Activated T-helper 1 cell treated with anti-CD3 and anti-CD28 coated beads, Interleukin-12 subunit alpha, Interleukin-12 subunit beta, Interleukin-2, Interleukin-4 antibody, amounts not matched to agents 30 ng/mL and 10 ng/mL and 1 ng/mL, durations not matched to agents 14 hours and 24 hours and 36 hours (primary cell): ENCODE results near the gene SUV39H2. TPM values are rescaled to one million over a fixed set of nuclear protein-coding genes. Genes with fewer than 3 reads are reported as not detected.
"Not testable (repeated sequence)": the region's sequence is repeated elsewhere in the genome, so short reads cannot be mapped to it uniquely, and the experiment has no call there.

Experiments used
- DNase-seq: peaks from one replicate; pipeline ENCODE4 v3.0.0; 2021; ENCODE audit warnings: low spot score
- H3K27ac Mint-ChIP-seq: one replicate; pipeline ENCODE4 v1.8.0; 2021; ENCODE audit warnings: mild to moderate bottlenecking, mixed read lengths
- H3K27me3 Mint-ChIP-seq: one replicate; pipeline ENCODE4 v1.8.0; 2022; ENCODE audit warnings: mild to moderate bottlenecking, moderate library complexity, mixed read lengths; ENCODE audit not compliant: insufficient read depth
- H3K36me3 Mint-ChIP-seq: one replicate; pipeline ENCODE4 v1.8.0; 2021; ENCODE audit warnings: low read depth, mixed read lengths
- H3K4me1 Mint-ChIP-seq: one replicate; pipeline ENCODE4 v1.8.0; 2021; ENCODE audit warnings: low read depth, mixed read lengths
- H3K4me3 Mint-ChIP-seq: one replicate; pipeline ENCODE4 v1.8.0; 2021; ENCODE audit warnings: mild to moderate bottlenecking, moderate library complexity, mixed read lengths
- H3K9me3 Mint-ChIP-seq: one replicate; pipeline ENCODE4 v1.8.0; 2021; ENCODE audit warnings: mixed read lengths
- intact Hi-C: fragments of 100-400 bp; cut with micrococcal nuclease; formaldehyde crosslinking; loops from one replicate; pipeline ENCODE4 v1.15.1; 2024
- total RNA-seq: library from RNA; stranded (reverse); gene quantifications from 2 replicates; pipeline ENCODE4 v1.2.3, GENCODE V29; 2022

The SUV39H2 gene
- total RNA-seq, 1 donor from 2014 or later = 43.3 TPM

- Mint-ChIP-seq H3K9me3 (no peaks in the 10 kb centered on the region), H3K27me3 (no peaks in the 10 kb centered on the region), H3K27ac (no peak overlapping the region), H3K36me3 (peaks cover 33% of the 10 kb centered on the region), H3K4me1 (no peaks in the 10 kb centered on the region), H3K4me3 (no peak overlapping the region)
- intact Hi-C loops = no loop called here
- no peak for DNase-seq
Measured at GRCh38 chr10:14852236-14852635, 26.4 kb upstream of the SUV39H2 start.

- Mint-ChIP-seq H3K9me3 (no peaks in the 10 kb centered on the region), H3K4me1 (no peaks in the 10 kb centered on the region), H3K4me3 (no peak overlapping the region), H3K36me3 (peaks cover 31% of the 10 kb centered on the region), H3K27me3 (no peaks in the 10 kb centered on the region), H3K27ac (no peak overlapping the region)
- intact Hi-C loops = no loop called here
- no peak for DNase-seq
Measured at GRCh38 chr10:14855453-14855852, 23.2 kb upstream of the SUV39H2 start.

- Mint-ChIP-seq H3K4me1 (no peaks in the 10 kb centered on the region), H3K27me3 (no peaks in the 10 kb centered on the region), H3K9me3 (no peaks in the 10 kb centered on the region), H3K36me3 (peaks cover 25% of the 10 kb centered on the region), H3K4me3 (no peak overlapping the region), H3K27ac (no peak overlapping the region)
- intact Hi-C loops = no loop called here
- DNase-seq = no peak
Measured at GRCh38 chr10:14858338-14858960, 20.2 kb upstream of the SUV39H2 start.

- no peak overlapping the region for H3K27ac Mint-ChIP-seq
- H3K36me3 Mint-ChIP-seq = peaks cover 28% of the 10 kb centered on the region
- H3K4me1 Mint-ChIP-seq = no peaks in the 10 kb centered on the region
- DNase-seq = no peak
- no peak overlapping the region for H3K4me3 Mint-ChIP-seq
- intact Hi-C loops = no loop called here
- H3K27me3 Mint-ChIP-seq = no peaks in the 10 kb centered on the region
- H3K9me3 Mint-ChIP-seq = no peaks in the 10 kb centered on the region
Measured at GRCh38 chr10:14859043-14859442, 19.6 kb upstream of the SUV39H2 start.

- Mint-ChIP-seq H3K27ac (no peak overlapping the region), H3K27me3 (no peaks in the 10 kb centered on the region), H3K36me3 (peaks cover 25% of the 10 kb centered on the region), H3K4me3 (no peak overlapping the region), H3K4me1 (no peaks in the 10 kb centered on the region), H3K9me3 (no peaks in the 10 kb centered on the region)
- intact Hi-C loops = no loop called here
- DNase-seq = no peak
Measured at GRCh38 chr10:14859775-14860174, 18.9 kb upstream of the SUV39H2 start.

GRCh38 chr10:14860791-14861190 lies 17.9 kb upstream of the SUV39H2 start:
- DNase-seq = no peak
- Mint-ChIP-seq H3K4me1 (no peaks in the 10 kb centered on the region), H3K27me3 (no peaks in the 10 kb centered on the region), H3K27ac (peak overlapping the region; percentile 46), H3K4me3 (no peak overlapping the region), H3K36me3 (peaks cover 24% of the 10 kb centered on the region), H3K9me3 (no peaks in the 10 kb centered on the region)
- intact Hi-C loops = no loop called here

GRCh38 chr10:14864466-14864865 lies 14.2 kb upstream of the SUV39H2 start:
- H3K27me3 Mint-ChIP-seq, H3K27ac Mint-ChIP-seq, H3K4me1 Mint-ChIP-seq, intact Hi-C loops, H3K9me3 Mint-ChIP-seq, H3K4me3 Mint-ChIP-seq, DNase-seq: not testable (repeated sequence)
- peaks cover 18% of the 10 kb centered on the region for H3K36me3 Mint-ChIP-seq

GRCh38 chr10:14864871-14865270 lies 13.8 kb upstream of the SUV39H2 start:
- peaks cover 21% of the 10 kb centered on the region for H3K36me3 Mint-ChIP-seq
- not testable (repeated sequence) for DNase-seq

GRCh38 chr10:14873090-14873760 lies 5.4 kb upstream of the SUV39H2 start:
- DNase-seq = no peak
- intact Hi-C loops = loop anchor here (10.0 kb wide), 1 partner anchor 688 kb away; no protein-coding TSS in a partner anchor
- Mint-ChIP-seq H3K27me3 (no peaks in the 10 kb centered on the region), H3K4me1 (peaks cover 26% of the 10 kb centered on the region), H3K36me3 (peaks cover 14% of the 10 kb centered on the region), H3K9me3 (no peaks in the 10 kb centered on the region), H3K27ac (no peak overlapping the region), H3K4me3 (no peak overlapping the region)

More at GRCh38 chr10:14864871-14865270, 13.8 kb upstream of the SUV39H2 start:
- intact Hi-C loops, H3K4me1 Mint-ChIP-seq, H3K9me3 Mint-ChIP-seq, H3K27ac Mint-ChIP-seq, H3K4me3 Mint-ChIP-seq, H3K27me3 Mint-ChIP-seq: not testable (repeated sequence)

- intact Hi-C loops = loop anchor here (10.0 kb wide), 1 partner anchor 691 kb away; no protein-coding TSS in a partner anchor
- H3K27ac Mint-ChIP-seq = no peak overlapping the region
- H3K9me3 Mint-ChIP-seq = no peaks in the 10 kb centered on the region
- H3K27me3 Mint-ChIP-seq = no peaks in the 10 kb centered on the region
- H3K4me1 Mint-ChIP-seq = peaks cover 40% of the 10 kb centered on the region
- H3K36me3 Mint-ChIP-seq = peaks cover 8% of the 10 kb centered on the region
- no peak for DNase-seq
- peak overlapping the region; percentile 51 for H3K4me3 Mint-ChIP-seq
Measured at GRCh38 chr10:14875941-14876340, 2.7 kb upstream of the SUV39H2 start.

- Mint-ChIP-seq H3K4me1 (peaks cover 46% of the 10 kb centered on the region), H3K27ac (peak overlapping the region; percentile 71), H3K36me3 (peaks cover 6% of the 10 kb centered on the region), H3K27me3 (no peaks in the 10 kb centered on the region), H3K4me3 (peak overlapping the region; percentile 96), H3K9me3 (no peaks in the 10 kb centered on the region)
- intact Hi-C loops = loop anchor here (10.0 kb wide), 1 partner anchor 692 kb away; no protein-coding TSS in a partner anchor
- no peak for DNase-seq
Measured at GRCh38 chr10:14876764-14877163, 1.9 kb upstream of the SUV39H2 start.

- Mint-ChIP-seq H3K4me3 (peak overlapping the region; percentile 95), H3K27ac (peak overlapping the region; percentile 92), H3K9me3 (no peaks in the 10 kb centered on the region), H3K27me3 (no peaks in the 10 kb centered on the region), H3K4me1 (peaks cover 50% of the 10 kb centered on the region), H3K36me3 (peaks cover 16% of the 10 kb centered on the region)
- intact Hi-C loops = loop anchor here (2.0 to 10.0 kb wide), 5 partner anchors 291 to 1293 kb away; partner anchors contain the start of gene PRPF18
- DNase-seq = peak; percentile 26
Measured at GRCh38 chr10:14879124-14879927, 660 bp downstream of the SUV39H2 start.

GRCh38 chr10:14879928-14880193 lies 1.2 kb downstream of the SUV39H2 start:
- no peaks in the 10 kb centered on the region for H3K9me3 Mint-ChIP-seq
- peak overlapping the region; percentile 95 for H3K4me3 Mint-ChIP-seq
- intact Hi-C loops = loop anchor here (2.0 to 10.0 kb wide), 5 partner anchors 291 to 1293 kb away; partner anchors contain the start of gene PRPF18
- H3K4me1 Mint-ChIP-seq = peaks cover 50% of the 10 kb centered on the region
- no peak for DNase-seq
- H3K27ac Mint-ChIP-seq = peak overlapping the region; percentile 92
- H3K27me3 Mint-ChIP-seq = no peaks in the 10 kb centered on the region
- H3K36me3 Mint-ChIP-seq = peaks cover 16% of the 10 kb centered on the region
